GM12801 (cell line): ENCODE results near the gene MBNL2.

Source experiments
- TF ChIP-seq, protein P1 (sequence below): IDR thresholded peaks from one replicate; pipeline ENCODE4 v1.5.1; 2011; ENCODE audit warnings: control low read depth; ENCODE audit not compliant: insufficient read length; ENCODE audit errors: extremely low read depth

The MBNL2 gene

DNA sequence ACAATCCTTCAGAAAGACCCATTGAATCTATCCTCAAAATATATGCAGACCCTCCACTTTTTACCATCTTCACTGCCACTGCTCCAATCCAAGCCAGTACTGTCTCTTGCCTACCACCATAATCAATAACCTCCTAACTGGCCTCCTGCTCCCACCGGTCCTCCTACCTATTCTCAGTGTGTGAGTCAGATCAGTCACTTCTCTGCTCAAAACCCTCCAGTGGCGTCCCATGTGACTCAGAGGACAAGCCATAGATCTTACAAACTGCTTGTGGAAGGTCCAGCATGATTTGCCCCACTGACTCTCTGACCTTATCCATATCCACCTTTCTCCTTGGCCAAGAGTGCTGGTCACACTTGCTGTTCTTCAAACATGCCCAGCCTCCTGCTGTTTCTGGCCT is 23.4 kb upstream of the MBNL2 start:
- TF ChIP-seq, protein P1, sequence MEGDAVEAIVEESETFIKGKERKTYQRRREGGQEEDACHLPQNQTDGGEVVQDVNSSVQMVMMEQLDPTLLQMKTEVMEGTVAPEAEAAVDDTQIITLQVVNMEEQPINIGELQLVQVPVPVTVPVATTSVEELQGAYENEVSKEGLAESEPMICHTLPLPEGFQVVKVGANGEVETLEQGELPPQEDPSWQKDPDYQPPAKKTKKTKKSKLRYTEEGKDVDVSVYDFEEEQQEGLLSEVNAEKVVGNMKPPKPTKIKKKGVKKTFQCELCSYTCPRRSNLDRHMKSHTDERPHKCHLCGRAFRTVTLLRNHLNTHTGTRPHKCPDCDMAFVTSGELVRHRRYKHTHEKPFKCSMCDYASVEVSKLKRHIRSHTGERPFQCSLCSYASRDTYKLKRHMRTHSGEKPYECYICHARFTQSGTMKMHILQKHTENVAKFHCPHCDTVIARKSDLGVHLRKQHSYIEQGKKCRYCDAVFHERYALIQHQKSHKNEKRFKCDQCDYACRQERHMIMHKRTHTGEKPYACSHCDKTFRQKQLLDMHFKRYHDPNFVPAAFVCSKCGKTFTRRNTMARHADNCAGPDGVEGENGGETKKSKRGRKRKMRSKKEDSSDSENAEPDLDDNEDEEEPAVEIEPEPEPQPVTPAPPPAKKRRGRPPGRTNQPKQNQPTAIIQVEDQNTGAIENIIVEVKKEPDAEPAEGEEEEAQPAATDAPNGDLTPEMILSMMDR: no peak

DNA sequence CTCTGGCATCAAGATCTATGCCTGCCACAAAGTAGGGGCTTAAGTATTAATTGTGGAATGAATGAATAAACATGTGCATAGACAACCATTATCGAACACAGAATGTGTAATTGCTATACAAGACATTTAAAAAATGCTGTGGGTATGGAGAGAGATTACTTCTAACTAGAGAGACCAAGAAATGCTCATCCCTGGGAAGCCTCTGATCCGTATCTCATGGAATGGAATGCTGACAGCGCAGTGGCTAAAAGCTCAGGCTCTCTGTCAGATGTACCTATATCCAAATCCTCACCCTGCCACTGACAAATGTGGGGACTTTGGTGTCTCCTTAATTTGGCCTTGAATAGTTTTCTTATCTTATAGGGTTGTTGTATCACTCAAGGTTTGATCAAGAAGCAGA is 22.7 kb upstream of the MBNL2 start:
- TF ChIP-seq, protein P1: no peak

DNA sequence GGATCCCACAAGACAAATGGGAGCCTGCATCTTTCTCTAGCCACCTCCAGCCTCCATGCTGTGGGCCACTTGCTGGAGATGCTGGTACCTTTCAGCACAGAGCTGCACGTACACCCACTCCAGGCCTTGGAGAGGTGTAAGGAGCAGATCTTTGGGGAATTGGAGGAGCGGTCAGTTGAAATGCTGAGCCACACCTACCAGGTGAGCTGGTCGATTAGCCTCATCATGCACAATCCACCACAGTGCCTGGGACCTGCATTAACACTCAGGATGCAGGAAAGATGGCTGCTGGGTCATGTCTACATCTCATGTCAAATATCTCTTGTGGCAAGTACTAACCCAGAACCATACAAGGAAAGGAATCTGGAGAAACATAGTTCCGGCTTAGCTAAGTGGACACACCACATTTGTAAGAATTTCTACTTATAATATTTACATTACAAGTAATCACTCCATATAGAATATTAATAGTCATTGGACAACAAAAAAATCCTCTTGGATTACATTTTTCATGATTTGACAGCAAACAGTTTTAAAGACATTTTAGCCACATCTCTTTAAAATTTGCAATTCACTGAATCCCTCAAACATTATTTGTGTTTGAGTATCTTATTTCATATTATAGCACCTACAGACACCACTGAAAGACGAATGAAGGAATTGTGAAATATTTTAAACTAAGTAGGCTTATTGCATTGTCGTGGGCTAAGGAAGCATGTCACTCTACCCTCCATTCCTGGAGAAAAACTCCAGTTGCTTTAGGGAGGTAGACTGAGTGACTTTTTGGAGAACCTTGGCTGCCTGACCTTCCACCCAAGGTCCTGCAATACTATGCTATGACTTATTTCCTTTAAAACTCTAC is 21.8 kb upstream of the MBNL2 start:
- TF ChIP-seq, protein P1: no peak

DNA sequence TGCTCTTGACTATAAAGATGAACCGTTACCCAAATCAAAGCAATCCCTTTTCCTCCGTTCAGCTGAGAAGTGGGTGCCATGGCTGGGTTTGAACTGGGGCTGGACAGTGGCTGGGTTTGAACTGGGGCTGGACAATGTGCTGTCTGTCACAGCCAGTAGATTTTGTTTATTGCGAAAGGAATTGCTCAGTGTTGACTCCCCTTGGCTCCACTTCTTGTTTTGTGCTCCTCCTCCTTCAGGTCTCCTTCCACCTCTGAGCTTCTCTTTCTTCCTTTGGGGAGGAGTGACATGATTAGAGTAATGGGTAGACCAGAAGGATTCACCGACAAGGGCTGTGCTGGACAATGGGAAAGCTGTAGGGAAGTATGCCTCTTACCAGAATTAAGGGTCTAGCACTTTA is 19.4 kb upstream of the MBNL2 start:
- TF ChIP-seq, protein P1: no peak

DNA sequence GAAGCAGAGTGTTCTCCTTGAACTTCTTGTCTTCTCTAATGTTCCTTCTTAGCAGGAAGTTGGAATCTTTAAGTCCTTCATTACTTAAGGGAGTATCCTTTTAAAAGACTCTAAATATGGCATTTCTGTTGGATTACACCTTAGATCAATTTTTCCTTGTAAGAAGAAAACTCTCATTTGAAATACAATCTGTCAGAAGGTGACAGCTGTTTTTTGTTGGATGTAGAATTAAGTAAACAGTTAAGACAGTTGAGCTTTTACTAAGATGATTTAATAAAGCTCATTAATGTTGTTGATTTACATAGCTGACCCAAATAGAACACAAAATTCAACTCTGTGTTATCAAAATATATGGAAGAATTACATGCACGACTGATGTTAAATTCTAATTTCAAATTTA is 16.7 kb upstream of the MBNL2 start:
- TF ChIP-seq, protein P1: no peak

DNA sequence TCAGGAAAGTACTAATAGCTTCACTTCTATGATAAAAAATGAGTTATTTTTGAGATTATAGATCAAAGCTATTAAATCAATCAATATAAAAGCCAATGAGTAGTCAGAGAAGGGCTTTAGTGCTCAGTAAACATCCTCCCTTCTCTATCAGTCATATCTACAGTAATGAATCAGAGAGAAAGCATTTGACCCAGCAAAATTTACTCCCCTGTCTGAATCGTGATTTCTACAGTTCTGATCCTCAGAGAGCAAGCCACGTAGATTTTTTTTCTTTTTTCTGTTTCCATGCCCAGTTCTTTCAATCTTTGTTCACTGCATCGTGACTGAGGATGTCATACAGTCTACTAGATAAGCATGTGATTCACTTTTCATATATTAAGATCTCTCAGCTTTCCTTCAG is 16.2 kb upstream of the MBNL2 start:
- TF ChIP-seq, protein P1: no peak

DNA sequence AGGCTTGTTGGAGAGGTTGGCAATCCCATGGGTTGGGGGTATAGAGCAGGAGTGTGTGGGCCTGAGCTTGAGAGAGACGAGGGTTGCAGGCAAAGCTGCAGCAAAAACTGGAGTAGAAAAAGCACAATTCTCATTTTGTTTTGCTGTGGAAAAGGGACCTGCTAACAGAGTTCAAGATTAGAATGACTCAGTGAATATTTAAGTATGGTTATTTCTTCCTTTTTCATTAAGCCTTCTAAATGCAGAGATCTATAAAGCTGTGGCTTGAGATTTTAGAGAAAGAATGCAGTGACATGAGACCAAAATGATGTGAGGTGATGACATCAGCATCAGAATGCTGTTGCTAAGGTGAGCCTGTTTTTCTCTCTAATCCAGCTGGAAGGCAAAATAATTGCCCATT is 10.8 kb upstream of the MBNL2 start:
- TF ChIP-seq, protein P1: no peak
